Effector CD4-positive, alpha-beta T cell (primary cell): ENCODE results near the gene SCTR.

Source experiments
- DNase-seq: peaks from one replicate; pipeline ENCODE4 v3.0.0-alpha.2; 2020

Gene SCTR

GRCh38 chr2:119486886-119487285 is 37.4 kb downstream of the SCTR start:
- DNase-seq: no peak

- no peak for DNase-seq
These were observed 38.0 kb downstream of the SCTR start for GRCh38 chr2:119486196-119486827.

GRCh38 chr2:119485336-119486110 is 38.8 kb downstream of the SCTR start:
- DNase-seq: no peak

GRCh38 chr2:119484834-119485233 is 39.4 kb downstream of the SCTR start:
- DNase-seq: no peak

- DNase-seq: no peak
These were observed 40.2 kb downstream of the SCTR start for GRCh38 chr2:119483896-119484718.

GRCh38 chr2:119483395-119483753 is 40.9 kb downstream of the SCTR start:
- DNase-seq: no peak

GRCh38 chr2:119482481-119483394 is 41.5 kb downstream of the SCTR start:
- DNase-seq: no peak

GRCh38 chr2:119481501-119482455 is 42.5 kb downstream of the SCTR start:
- DNase-seq: no peak

- no peak for DNase-seq
These were observed 43.6 kb downstream of the SCTR start for GRCh38 chr2:119480718-119481142.

- DNase-seq: no peak
These were observed 44.1 kb downstream of the SCTR start for GRCh38 chr2:119480184-119480583.

GRCh38 chr2:119478978-119479295 is 45.3 kb downstream of the SCTR start:
- DNase-seq: no peak

GRCh38 chr2:119478188-119478977 is 45.9 kb downstream of the SCTR start:
- DNase-seq: no peak

GRCh38 chr2:119477113-119477505 is 47.2 kb downstream of the SCTR start:
- DNase-seq: no peak

- DNase-seq: no peak
These were observed 47.8 kb downstream of the SCTR start for GRCh38 chr2:119476301-119477112.

GRCh38 chr2:119475857-119476244 is 48.4 kb downstream of the SCTR start:
- no peak for DNase-seq

- DNase-seq: no peak
These were observed 48.9 kb downstream of the SCTR start for GRCh38 chr2:119475225-119475856.

- no peak for DNase-seq
These were observed 49.7 kb downstream of the SCTR start for GRCh38 chr2:119474371-119475224.
